ENCODE measurements around the gene FEM1B. TPM values are rescaled to one million over a fixed set of nuclear protein-coding genes. Genes with fewer than 3 reads are reported as not detected.

Gene FEM1B
- total and polyA plus RNA-seq, 4 experiments from 2014 or later: 19.0 to 49.1 (median 38.5) TPM

Other genes starting within 250 kb of the FEM1B start
- gene PIAS1, start 223.4 kb upstream of the FEM1B start, total RNA-seq: 10 to 100 TPM; 86.0 to 86.2 TPM
- 100 to 1,000 TPM; 111 to 149 TPM for gene PIAS1, start 223.4 kb upstream of the FEM1B start, polyA plus RNA-seq
- 1 to 10 TPM; 3.8 to 5.1 TPM for gene CALML4, start 72.4 kb upstream of the FEM1B start, total RNA-seq
- under 1 TPM; 0.79 to 0.84 TPM for gene CALML4, start 72.4 kb upstream of the FEM1B start, polyA plus RNA-seq
- gene CLN6, start 48.0 kb upstream of the FEM1B start, total RNA-seq: 10 to 100 TPM; 14.5 to 15.6 TPM
- gene CLN6, start 48.0 kb upstream of the FEM1B start, polyA plus RNA-seq: 1 to 10 TPM; 2.2 to 2.6 TPM
- not detected for gene ITGA11, start 154.4 kb downstream of the FEM1B start, total RNA-seq
- not detected for gene ITGA11, start 154.4 kb downstream of the FEM1B start, polyA plus RNA-seq